ENCODE results near the gene AGFG2. TPM values are rescaled to one million over a fixed set of nuclear protein-coding genes. Genes with fewer than 3 reads are reported as not detected.
A peak's percentile ranks its signal among the peaks of the same experiment; 100 is the strongest.

Gene AGFG2
- total and polyA plus RNA-seq, 2 of the 13 experiments (the other 11 are each of a cell fraction or from before 2014, with no cell fraction given), result 125 to 132 TPM

- no peak for TF ChIP-seq ZBTB2 (CRISPR knock-in tag; IDR thresholded peaks at IDR 0.05; ENCODE audit: low read depth)
- TF ChIP-seq ZNF263 (CRISPR knock-in tag; IDR thresholded peaks at IDR 0.05), result 0 out of 2 replicates have a peak, but pooled peaks have one; percentile 12
- peak; percentile 75; the same call in 1 of the 2 replicates for TF ChIP-seq SRY (CRISPR knock-in tag; IDR thresholded peaks at IDR 0.05)
- no peak for TF ChIP-seq FOSL1 (CRISPR knock-in tag; IDR thresholded peaks at IDR 0.05; ENCODE audit: borderline replicate concordance)
- TF ChIP-seq REPIN1 (CRISPR knock-in tag; IDR thresholded peaks at IDR 0.05; ENCODE audit: borderline replicate concordance, low read depth), result 0 out of 2 replicates have a peak, but pooled peaks have one; percentile 22
- no peak; the same call in 1 of the 2 replicates for TF ChIP-seq ZMYM2 (CRISPR knock-in tag; IDR thresholded peaks at IDR 0.05)
- TF ChIP-seq SATB2 (CRISPR knock-in tag; IDR thresholded peaks at IDR 0.05), result no peak
- peak; percentile 100 for TF ChIP-seq AGO1 (IDR thresholded peaks at IDR 0.05; ENCODE audit: low read depth, low read length, poor library complexity, severe bottlenecking)
- no peak for TF ChIP-seq ZNF101 (CRISPR knock-in tag; IDR thresholded peaks at IDR 0.05; ENCODE audit: borderline replicate concordance, low read depth)
- TF ChIP-seq SSRP1 (CRISPR knock-in tag; IDR thresholded peaks at IDR 0.05), result peak; percentile 4; the same call in 1 of the 2 replicates
- TF ChIP-seq PPARG (CRISPR knock-in tag; conservative IDR thresholded peaks at IDR 0.05), result no peak
- TF ChIP-seq NR2F1 (CRISPR knock-in tag; IDR thresholded peaks at IDR 0.05), result peak in 1 of 2 experiments; percentile 19; a peak in 1 of 4 replicates
- TF ChIP-seq HNRNPLL (IDR thresholded peaks at IDR 0.05; ENCODE audit: low read depth, low read length, poor library complexity, severe bottlenecking), result peak; percentile 66
- TF ChIP-seq ATF7-NPFF (CRISPR knock-in tag; IDR thresholded peaks at IDR 0.05; ENCODE audit: low read depth), result peak; percentile 34; the same call in 1 of the 2 replicates
- TF ChIP-seq LCORL (IDR thresholded peaks at IDR 0.05), result no peak
- peak; percentile 60 for TF ChIP-seq LCORL (CRISPR knock-in tag; IDR thresholded peaks at IDR 0.05)
- TF ChIP-seq MLX (CRISPR knock-in tag; IDR thresholded peaks at IDR 0.05), result no peak
- peak; percentile 37; the same call in 1 of the 2 replicates for TF ChIP-seq SIN3B (IDR thresholded peaks at IDR 0.05; ENCODE audit: low read length)
- TF ChIP-seq ZNF615 (CRISPR knock-in tag; IDR thresholded peaks at IDR 0.05; ENCODE audit: borderline replicate concordance), result no peak
- peak; percentile 20; the same call in 1 of the 2 replicates for TF ChIP-seq PITX1 (CRISPR knock-in tag; IDR thresholded peaks at IDR 0.05)
- no peak for TF ChIP-seq ZSCAN29 (CRISPR knock-in tag; conservative IDR thresholded peaks at IDR 0.05)
- 0 out of 2 replicates have a peak, but pooled peaks have one; percentile 23 for TF ChIP-seq ZNF232 (CRISPR knock-in tag; IDR thresholded peaks at IDR 0.05; ENCODE audit: borderline replicate concordance)
- no peak for TF ChIP-seq HMG20A (CRISPR knock-in tag; IDR thresholded peaks at IDR 0.05; ENCODE audit: borderline replicate concordance)
- no peak for TF ChIP-seq AHR (CRISPR knock-in tag; IDR thresholded peaks at IDR 0.05)
- 0 out of 2 replicates have a peak, but pooled peaks have one; percentile 8 for TF ChIP-seq SAP130 (CRISPR knock-in tag; IDR thresholded peaks at IDR 0.05; ENCODE audit: low read depth)
- TF ChIP-seq FOXP4 (CRISPR knock-in tag; IDR thresholded peaks at IDR 0.05), result no peak; the same call in none of the 2 replicates
These were observed 32.2 kb downstream of the AGFG2 start (continued) for GRCh38 chr7:100570954-100571828.
